ENCODE measurements around the gene FNIP2. TPM values are rescaled to one million over a fixed set of nuclear protein-coding genes. Genes with fewer than 3 reads are reported as not detected.

Gene FNIP2
- total RNA-seq, 1 donor from 2014 or later, result 36.5 TPM

DNA sequence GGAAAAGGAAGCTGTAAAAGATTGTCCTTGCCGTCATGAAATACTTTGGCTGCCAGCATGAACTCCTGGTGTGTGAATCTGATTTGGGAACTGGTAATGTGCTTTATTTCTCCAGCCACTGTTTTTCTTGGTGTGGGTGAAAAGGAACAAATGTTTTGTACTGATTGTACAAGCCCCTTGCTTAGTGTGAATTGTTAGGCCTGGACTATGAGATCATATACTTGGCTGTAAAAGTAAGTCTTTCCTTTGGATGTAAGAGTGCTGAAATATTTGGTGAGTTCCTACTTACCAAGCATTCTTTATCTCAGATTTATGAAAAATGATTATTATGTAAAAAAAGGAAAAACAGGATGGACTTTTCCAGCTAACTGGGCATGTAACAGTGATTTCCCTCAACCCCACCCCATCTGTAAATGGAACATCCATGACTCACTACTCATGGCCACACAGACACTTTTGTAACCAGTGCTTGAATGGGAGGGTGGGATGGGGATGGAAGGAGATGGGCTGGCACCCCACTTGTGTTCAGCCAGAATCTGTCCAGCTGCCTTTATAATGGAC, 6.3 kb downstream of the FNIP2 start:
- Mint-ChIP-seq H3K36me3 (no peaks in the 10 kb centered on the region), H3K4me3 (no peak overlapping the region), H3K27ac (peak overlapping the region; percentile 22), H3K4me1 (ENCODE audit: unreplicated experiment) (peaks cover 29% of the 10 kb centered on the region), H3K9me3 (no peaks in the 10 kb centered on the region), H3K27me3 (no peaks in the 10 kb centered on the region)
- DNase-seq (ENCODE audit: extremely low spot score, unreplicated experiment), result no peak
- TF ChIP-seq CTCF (conservative IDR thresholded peaks at IDR 0.05), result no peak

DNA sequence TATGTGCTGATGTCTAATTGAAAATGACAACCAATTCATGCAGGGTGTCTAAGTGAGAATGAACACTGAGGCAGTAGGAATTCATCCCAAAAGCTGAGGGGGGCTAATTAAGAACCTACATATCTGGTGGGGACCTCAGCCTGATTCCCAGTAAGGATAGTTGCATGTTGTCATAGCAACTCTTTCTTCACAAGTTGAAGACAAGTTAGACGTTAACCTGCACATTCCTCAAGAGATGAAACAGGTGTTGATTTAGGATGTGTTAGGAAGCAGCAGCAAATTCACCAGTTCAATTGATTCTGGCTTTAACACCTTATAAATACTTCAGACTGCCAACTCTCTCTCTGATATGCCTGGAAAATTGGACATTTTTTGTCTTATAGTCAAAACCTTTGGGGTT, 7.3 kb downstream of the FNIP2 start:
- DNase-seq (ENCODE audit: extremely low spot score, unreplicated experiment), result no peak
- H3K36me3 Mint-ChIP-seq, result no peaks in the 10 kb centered on the region
- no peak for TF ChIP-seq CTCF (conservative IDR thresholded peaks at IDR 0.05)
- no peaks in the 10 kb centered on the region for H3K27me3 Mint-ChIP-seq
- H3K4me3 Mint-ChIP-seq, result no peak overlapping the region
- H3K9me3 Mint-ChIP-seq, result no peaks in the 10 kb centered on the region
- H3K27ac Mint-ChIP-seq, result no peak overlapping the region
- H3K4me1 Mint-ChIP-seq (ENCODE audit: unreplicated experiment), result peaks cover 21% of the 10 kb centered on the region

DNA sequence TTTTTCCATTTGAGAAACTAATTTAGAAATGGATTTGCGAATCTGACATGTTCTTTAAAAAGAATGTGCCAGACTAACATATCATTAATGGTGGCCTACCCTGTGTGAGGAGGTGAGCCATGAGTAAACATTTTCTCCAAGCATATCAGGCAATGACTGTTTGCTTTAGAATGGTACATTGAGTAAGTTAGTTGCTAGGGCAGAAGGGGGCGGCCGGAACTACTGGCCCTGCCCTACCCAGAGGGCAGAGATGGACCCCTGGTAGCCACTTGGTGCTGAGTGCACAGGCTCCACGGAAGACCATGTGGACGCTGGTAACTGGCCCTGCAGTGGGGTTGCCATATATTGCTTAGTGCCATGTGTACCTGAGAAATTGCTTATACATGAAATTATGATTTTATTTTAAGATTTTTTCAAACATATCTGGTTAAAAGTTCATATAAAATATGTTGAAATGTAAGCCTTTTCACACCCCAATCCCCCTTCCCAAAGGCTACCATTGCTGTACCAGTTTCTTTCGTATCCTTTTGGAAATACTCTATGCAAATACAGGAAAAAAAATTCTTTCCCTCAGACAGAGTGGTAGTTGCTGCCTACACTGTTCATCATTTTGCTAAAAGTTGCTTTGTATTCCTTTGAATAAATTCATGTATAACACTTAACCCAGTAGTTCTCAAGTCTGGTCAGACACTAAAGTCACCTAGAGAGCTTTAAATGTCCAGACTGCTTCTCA, 8.8 kb downstream of the FNIP2 start:
- no peak for DNase-seq (ENCODE audit: extremely low spot score, unreplicated experiment)
- no peaks in the 10 kb centered on the region for H3K36me3 Mint-ChIP-seq
- no peak overlapping the region for H3K4me3 Mint-ChIP-seq
- no peaks in the 10 kb centered on the region for H3K9me3 Mint-ChIP-seq
- H3K4me1 Mint-ChIP-seq (ENCODE audit: unreplicated experiment), result peaks cover 26% of the 10 kb centered on the region
- peak overlapping the region; percentile 38 for H3K27ac Mint-ChIP-seq
- no peak for TF ChIP-seq CTCF (conservative IDR thresholded peaks at IDR 0.05)
- H3K27me3 Mint-ChIP-seq, result no peaks in the 10 kb centered on the region

DNA sequence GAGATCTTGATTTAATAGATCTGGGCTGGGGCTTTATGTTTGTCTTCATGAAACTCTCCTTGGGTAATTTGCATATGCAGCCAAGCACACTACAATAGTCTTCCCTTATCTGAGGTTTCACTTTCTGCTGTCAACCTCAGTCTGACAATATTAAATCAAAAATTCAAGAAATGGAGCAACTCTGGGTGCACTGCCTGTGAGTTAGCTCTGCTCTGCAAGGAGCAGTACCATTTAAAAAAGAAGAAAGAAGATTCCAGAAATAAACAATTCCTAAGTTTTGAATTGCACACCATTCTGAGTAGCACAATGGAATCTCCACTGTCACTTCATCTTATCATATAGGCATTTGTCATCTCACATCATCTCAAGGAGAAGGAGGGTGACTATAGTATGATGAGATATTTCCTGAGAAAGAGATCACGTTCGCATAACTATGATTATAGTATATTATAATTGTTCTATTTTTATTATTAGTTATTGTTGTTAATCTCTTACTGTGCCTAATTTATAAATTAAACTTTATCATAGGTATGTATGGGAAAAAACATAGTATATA, 9.4 kb downstream of the FNIP2 start:
- H3K27ac Mint-ChIP-seq, result peak overlapping the region; percentile 38
- H3K4me3 Mint-ChIP-seq, result no peak overlapping the region
- peaks cover 32% of the 10 kb centered on the region for H3K4me1 Mint-ChIP-seq (ENCODE audit: unreplicated experiment)
- H3K27me3 Mint-ChIP-seq, result no peaks in the 10 kb centered on the region
- no peaks in the 10 kb centered on the region for H3K9me3 Mint-ChIP-seq
- DNase-seq (ENCODE audit: extremely low spot score, unreplicated experiment), result no peak
- no peak for TF ChIP-seq CTCF (conservative IDR thresholded peaks at IDR 0.05)
- no peaks in the 10 kb centered on the region for H3K36me3 Mint-ChIP-seq

- H3K4me3 Mint-ChIP-seq, result no peak overlapping the region
- H3K4me1 Mint-ChIP-seq (ENCODE audit: unreplicated experiment), result peaks cover 37% of the 10 kb centered on the region
- no peak for TF ChIP-seq CTCF (conservative IDR thresholded peaks at IDR 0.05)
- H3K9me3 Mint-ChIP-seq, result no peaks in the 10 kb centered on the region
- H3K27ac Mint-ChIP-seq, result no peak overlapping the region
- no peak for DNase-seq (ENCODE audit: extremely low spot score, unreplicated experiment)
- no peaks in the 10 kb centered on the region for H3K36me3 Mint-ChIP-seq
- H3K27me3 Mint-ChIP-seq, result no peaks in the 10 kb centered on the region
Observed at GRCh38 chr4:158778712-158779111, 9.9 kb downstream of the FNIP2 start.

Measured in type B pancreatic cell (in vitro differentiated cells).